HuH-7 (cell line): ENCODE results near the gene SUGT1.

Source experiments
- DNase-seq: peaks from one replicate; pipeline ENCODE4 v3.0.0; 2011; ENCODE audit warnings: low spot score

Gene SUGT1

DNA sequence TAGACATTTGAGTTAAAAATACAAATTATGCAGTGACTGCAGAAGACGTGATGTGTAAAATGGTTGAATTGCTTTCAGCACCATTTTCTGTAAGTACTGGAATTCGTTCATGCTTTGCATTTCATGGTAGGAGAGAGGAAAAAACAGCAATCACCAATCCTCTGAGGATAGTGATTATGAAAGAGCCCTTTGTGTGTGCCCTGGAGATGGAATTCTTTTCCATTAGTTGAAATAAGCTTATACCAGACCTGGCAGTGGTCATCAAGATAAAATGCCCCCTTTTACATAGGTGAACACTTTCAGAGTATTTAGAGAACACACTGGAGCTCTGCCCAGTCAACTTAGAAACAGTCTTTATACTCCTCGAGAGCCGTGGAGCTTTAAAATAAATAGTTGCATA, 85.3 kb downstream of the SUGT1 start:
- DNase-seq = no peak

DNA sequence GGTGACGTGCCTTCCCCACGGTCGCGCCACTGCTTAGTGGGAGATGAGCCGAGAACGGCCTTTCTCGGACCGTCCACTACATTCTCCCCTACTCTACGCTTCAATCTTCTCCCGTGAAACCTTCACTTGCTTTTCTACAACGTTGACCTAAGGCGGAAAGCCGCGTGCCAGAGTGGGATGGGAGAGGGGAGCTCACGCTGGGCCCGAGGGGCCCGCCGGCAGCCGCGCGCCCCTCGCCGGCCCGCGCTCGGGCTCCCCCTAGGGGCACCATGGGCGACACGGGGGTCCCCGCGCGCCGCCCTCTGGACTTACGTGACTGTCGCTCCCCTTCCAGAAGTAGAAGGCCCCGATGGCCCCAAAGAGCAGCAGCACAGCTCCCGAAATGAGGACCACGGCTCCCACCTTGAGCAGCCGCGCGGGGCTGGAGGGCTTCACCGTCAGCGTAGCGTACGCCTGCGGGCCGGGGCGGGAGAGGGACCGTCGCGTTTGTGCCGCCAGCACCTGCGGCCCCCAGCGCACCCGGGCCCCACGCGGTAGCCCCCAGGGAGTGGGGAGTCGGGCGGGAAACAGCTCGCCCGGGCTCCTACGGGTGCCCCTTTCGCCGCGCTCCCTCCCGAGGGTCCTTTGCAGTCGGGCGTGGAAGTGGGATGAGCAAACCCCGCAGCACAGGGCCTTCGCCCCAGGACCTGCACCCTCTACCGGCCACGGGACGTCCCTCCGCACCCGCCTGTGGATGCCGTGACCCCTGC, 86.3 kb downstream of the SUGT1 start:
- DNase-seq = peak; percentile 10

DNA sequence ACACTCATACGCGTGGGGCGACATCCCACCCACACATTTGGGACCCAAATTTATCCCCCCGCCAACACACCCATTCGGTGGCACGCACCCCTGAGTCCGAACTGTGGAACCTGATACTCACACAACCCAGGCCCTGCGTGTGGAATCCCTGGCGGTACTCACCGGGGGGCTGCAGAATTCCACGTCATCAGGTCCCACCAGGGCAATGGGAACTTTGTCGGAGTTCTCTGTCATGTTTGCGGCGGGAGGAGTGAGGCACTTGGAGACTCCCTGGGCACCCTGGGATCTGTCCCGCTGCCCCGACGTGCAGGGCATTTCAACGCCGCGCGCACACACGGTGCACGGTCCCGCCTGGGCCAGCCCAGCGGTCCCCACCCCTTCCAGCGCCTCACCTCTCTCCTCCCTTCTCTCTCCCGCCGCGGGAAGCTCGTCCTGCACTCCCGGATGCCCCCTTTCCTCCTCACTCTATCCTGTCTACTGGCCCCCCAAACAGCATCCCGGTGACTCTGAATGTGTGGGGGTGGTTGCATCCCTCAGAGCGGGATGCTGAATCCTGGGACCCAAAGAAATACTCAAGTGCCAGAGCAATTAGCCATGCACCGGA, 86.9 kb downstream of the SUGT1 start, which contains the start of gene CNMD:
TSS of gene CNMD (minus strand) at position 353 of the 604 bp plus-strand sequence. CDS start at position 234, 119 bp downstream.
- no peak for DNase-seq

DNA sequence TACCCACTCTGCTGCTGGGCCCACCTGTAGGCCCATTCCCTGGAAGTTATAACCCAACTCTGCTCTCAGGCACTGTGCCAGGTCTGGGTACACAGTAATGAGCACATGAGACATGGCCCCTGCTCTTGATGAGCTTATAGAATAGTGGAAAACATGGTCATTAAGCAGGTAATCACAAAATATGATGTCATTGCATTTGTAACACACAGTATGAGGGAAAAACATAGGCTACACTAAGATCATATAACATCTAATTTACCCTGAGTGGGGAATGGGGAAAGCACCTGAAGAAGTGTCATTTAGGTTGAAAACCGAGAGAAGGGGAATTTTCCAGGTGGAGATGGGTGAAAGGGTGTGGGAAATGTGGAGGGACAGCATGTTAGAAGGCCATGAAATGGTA, 90.9 kb downstream of the SUGT1 start:
- DNase-seq = no peak

DNA sequence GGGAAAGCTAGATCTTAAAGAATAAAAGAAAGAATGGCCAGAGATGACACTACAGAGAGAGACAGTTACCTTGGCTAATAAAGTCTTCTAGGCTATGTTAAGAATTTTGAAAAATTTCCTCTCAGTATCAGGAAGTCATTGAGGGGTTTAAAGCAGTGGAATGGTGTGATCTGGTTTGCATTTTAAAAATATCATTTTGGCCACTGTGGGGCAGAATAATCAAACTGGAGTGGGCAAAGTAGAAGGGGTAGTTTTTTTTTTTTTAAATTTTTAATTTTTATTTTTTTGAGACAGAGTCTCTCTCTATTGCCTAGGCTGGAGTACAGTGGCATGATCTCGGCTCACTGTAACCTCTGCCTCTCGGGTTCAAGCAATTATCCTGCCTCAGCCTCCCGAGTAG, 91.4 kb downstream of the SUGT1 start:
- DNase-seq = no peak

DNA sequence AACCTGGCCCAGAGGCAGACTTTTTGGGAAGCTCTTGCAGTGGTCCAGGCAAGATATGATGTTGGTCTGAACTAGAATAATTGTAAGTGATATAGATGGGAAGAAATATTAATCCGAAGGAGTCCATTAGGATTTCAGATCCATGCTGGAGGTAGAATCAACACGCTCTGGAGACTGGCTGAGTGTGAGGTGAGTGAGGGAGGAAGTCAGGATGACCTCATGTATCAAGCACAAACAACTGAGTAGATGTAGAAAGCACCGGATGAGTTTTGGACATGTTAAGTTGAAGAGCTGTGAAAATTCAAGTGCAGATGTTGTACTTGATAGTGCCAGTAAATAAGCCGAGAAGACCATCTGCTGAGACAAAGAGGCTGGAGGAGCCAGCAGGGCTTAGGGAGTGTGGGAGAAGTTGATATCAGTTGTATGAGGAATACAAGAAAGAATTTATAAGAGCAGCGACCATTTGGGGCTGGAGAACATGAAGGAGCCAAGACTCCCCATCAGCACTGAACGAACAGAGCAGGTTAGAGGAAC, 92.3 kb downstream of the SUGT1 start:
- no peak for DNase-seq

DNA sequence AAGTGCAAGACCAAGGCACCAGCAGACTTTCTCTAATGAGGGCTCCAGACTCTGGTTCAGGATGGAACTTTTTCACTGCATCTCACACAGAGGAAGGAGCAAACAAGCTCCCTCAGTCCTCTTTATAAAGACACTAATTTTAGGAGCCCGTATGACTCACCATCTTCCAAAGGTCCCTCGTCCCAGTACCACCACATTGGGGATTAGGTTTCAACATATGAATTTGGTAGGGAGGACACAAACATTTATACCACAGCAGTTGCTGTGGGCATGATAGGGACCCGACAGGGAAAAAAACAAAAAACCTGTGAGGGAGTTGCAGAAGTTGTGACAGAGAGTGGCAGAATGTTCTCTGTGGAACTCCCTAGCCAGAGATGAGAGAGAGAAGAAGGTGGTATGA, 93.5 kb downstream of the SUGT1 start:
- no peak for DNase-seq

DNA sequence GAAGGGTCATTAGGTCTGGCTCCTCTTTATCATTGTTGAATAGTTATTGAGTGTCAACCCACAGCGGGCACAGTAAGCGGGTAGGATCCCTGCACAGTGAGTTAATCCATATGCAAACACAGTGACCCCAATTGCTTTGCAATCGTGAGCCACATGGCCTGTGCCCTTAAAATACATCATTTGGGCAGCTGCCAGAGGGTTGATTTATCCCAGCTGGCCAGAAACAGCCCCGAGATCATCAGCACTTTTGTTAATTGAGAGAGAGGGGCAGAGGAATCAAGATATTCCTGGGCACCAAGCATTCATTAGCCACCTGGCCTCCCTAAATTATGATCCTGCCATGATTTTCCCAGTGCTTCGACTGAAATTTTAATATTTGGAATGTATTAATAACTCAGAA, 96.8 kb downstream of the SUGT1 start:
- no peak for DNase-seq
